GM12878 (cell line): ENCODE data around the gene ZNF804A. TPM values are rescaled to one million over a fixed set of nuclear protein-coding genes. Genes with fewer than 3 reads are reported as not detected.

Experiments
- ATAC-seq: fragments of 200-7000 bp; cut with Tn5 transposase; 3 replicates; pipeline ENCODE4 v1.9.1; 2020; ENCODE audit warnings: mild to moderate bottlenecking, moderate library complexity
- BruUV-seq: library from RNA; stranded (reverse); fragments of 400-500 nt; replicated peaks from 2 replicates; lab custom pipeline; 2021; lab: Mats Ljungman, UMichigan
- CTCF ChIA-PET: fragments of 300-600 bp; sonication (Branson Sonifier 250); formaldehyde crosslinking; extraction: SDS; loops from one replicate; lab custom pipeline; 2021; ENCODE audit warnings: inconsistent platforms; lab: Yijun Ruan, JAX
- POLR2A ChIA-PET: fragments of 350-600 bp; formaldehyde crosslinking; extraction: SDS; loops from one replicate; lab custom pipeline; 2021; ENCODE audit warnings: inconsistent platforms; lab: Charles Lee
- RAD21 ChIA-PET: fragments of 300-600 bp; sonication (Branson Sonifier 250); formaldehyde crosslinking; loops from one replicate; lab custom pipeline; 2023; ENCODE audit warnings: antibody characterized with exemption; ENCODE audit not compliant: unreplicated experiment; lab: Charles Lee
- SMC1A ChIA-PET: fragments of 300-600 bp; sonication (Branson Sonifier 250); formaldehyde crosslinking; loops from one replicate; lab custom pipeline; 2023; ENCODE audit not compliant: unreplicated experiment, uncharacterized antibody; lab: Charles Lee
- DNase-seq: peaks from one replicate; pipeline ENCODE4 v3.0.0-alpha.2; 2011; ENCODE audit warnings: low read depth, low spot score
- FAIRE-seq: peaks from 3 replicates; lab custom pipeline; 2011; peaks lifted over from hg19 to GRCh38; lab: Jason Lieb, UNC
- H2AFZ ChIP-seq: 2 replicates; pipeline ENCODE4 v1.6.0; 2011; ENCODE audit warnings: low read depth, low read length, control low read depth; ENCODE audit not compliant: control insufficient read depth
- H3K27ac ChIP-seq: 2 replicates; pipeline ENCODE4 v1.5.1; 2011; ENCODE audit warnings: control low read depth; ENCODE audit not compliant: control insufficient read depth, insufficient read depth
- H3K27me3 ChIP-seq, 2 experiments: replicated peaks in 1 of 2; 2 replicates each; pipeline versions ENCODE4 v1.6.0 to v1.6.1; 2011; ENCODE audit warnings: low read length in 1 of 2; ENCODE audit not compliant: control insufficient read depth in 2 of 2, insufficient read depth in 2 of 2
- H3K36me3 ChIP-seq, 2 experiments: 2 replicates each; pipeline ENCODE4 v1.5.1; 2011; ENCODE audit warnings: low read length in 1 of 2; ENCODE audit not compliant: control insufficient read depth in 2 of 2, insufficient read depth in 2 of 2
- H3K4me1 ChIP-seq: 2 replicates; pipeline ENCODE4 v1.6.1; 2011; ENCODE audit warnings: mild to moderate bottlenecking, low read length, moderate library complexity, mixed read lengths; ENCODE audit not compliant: control insufficient read depth, insufficient read depth
- H3K4me2 ChIP-seq: 2 replicates; pipeline ENCODE4 v1.6.0; 2011; ENCODE audit warnings: control low read depth; ENCODE audit not compliant: control insufficient read depth, insufficient read depth
- H3K4me3 ChIP-seq: fragments of 200-600 bp; sonication (generic); 2 replicates; pipeline ENCODE4 v1.5.1; 2016
- H3K79me2 ChIP-seq: 2 replicates; pipeline ENCODE4 v1.6.0; 2011; ENCODE audit warnings: low read length; ENCODE audit not compliant: control insufficient read depth, insufficient read depth
- H3K9ac ChIP-seq: 2 replicates; pipeline ENCODE4 v1.8.0; 2011; ENCODE audit warnings: low read length, control low read depth, mixed read lengths; ENCODE audit not compliant: control insufficient read depth, insufficient read depth
- H3K9me3 ChIP-seq: replicated peaks from 3 replicates; pipeline ENCODE4 v1.5.1; 2011; ENCODE audit warnings: mild to moderate bottlenecking, low read length; ENCODE audit not compliant: control insufficient read depth, insufficient read depth
- H4K20me1 ChIP-seq: 2 replicates; pipeline ENCODE4 v1.6.0; 2011; ENCODE audit not compliant: control insufficient read depth, insufficient read depth
- BCL3 ChIP-seq: IDR thresholded peaks from 2 replicates; pipeline ENCODE4 v1.6.1; 2011; ENCODE audit warnings: borderline replicate concordance, low read depth, mild to moderate bottlenecking, moderate library complexity, low read length; ENCODE audit not compliant: insufficient read depth, poor library complexity, severe bottlenecking
- BHLHE40 ChIP-seq, 2 experiments: fragments of 450-650 bp in 1 of 2; IDR thresholded peaks; 2 replicates each; pipeline ENCODE4 v1.6.1; 2011 to 2017; ENCODE audit warnings: low read depth in 2 of 2, borderline replicate concordance in 1 of 2, improper control_type of control experiment in 1 of 2, low read length in 1 of 2, mild to moderate bottlenecking in 1 of 2
- CREM ChIP-seq: IDR thresholded peaks from 2 replicates; pipeline ENCODE4 v1.6.1; 2014; ENCODE audit warnings: antibody characterized with exemption, low read depth
- EED ChIP-seq: sonication (generic); IDR thresholded peaks from 2 replicates; pipeline ENCODE4 v1.6.1; 2016; ENCODE audit warnings: antibody characterized with exemption, low read depth
- ELK1 ChIP-seq: IDR thresholded peaks from 2 replicates; pipeline ENCODE4 v1.6.1; 2012; ENCODE audit warnings: low read depth, low read length, improper control_type of control experiment
- HDAC2 ChIP-seq: fragments of 200-600 bp; sonication (generic); IDR thresholded peaks from 2 replicates; pipeline ENCODE4 v1.6.1; 2017
- HDGF ChIP-seq: fragments of 450-650 bp; IDR thresholded peaks from 2 replicates; pipeline ENCODE4 v1.6.1; 2016; ENCODE audit warnings: antibody characterized with exemption
- LARP7 ChIP-seq: fragments of 450-650 bp; IDR thresholded peaks from 2 replicates; pipeline ENCODE4 v1.6.1; 2017; ENCODE audit warnings: mild to moderate bottlenecking
- MTA3 ChIP-seq: IDR thresholded peaks from 2 replicates; pipeline ENCODE4 v1.6.1; 2012; ENCODE audit warnings: low read length, inconsistent platforms, borderline replicate concordance
- PML ChIP-seq: IDR thresholded peaks from 2 replicates; pipeline ENCODE4 v1.6.1; 2012; ENCODE audit warnings: low read length, inconsistent platforms
- PRDM15 ChIP-seq: fragments of 450-650 bp; formaldehyde crosslinking; IDR thresholded peaks from 2 replicates; pipeline ENCODE4 v1.4.0; 2020; ENCODE audit warnings: mild to moderate bottlenecking, moderate library complexity
- RCOR1 ChIP-seq: conservative IDR thresholded peaks from 2 replicates; pipeline ENCODE4 v1.6.1; 2012; ENCODE audit warnings: low read depth, low read length, improper control_type of control experiment
- SMAD1 ChIP-seq: fragments of 450-650 bp; IDR thresholded peaks from 2 replicates; pipeline ENCODE4 v1.6.1; 2018; ENCODE audit warnings: mild to moderate bottlenecking, low read depth; ENCODE audit not compliant: partially characterized antibody
- YBX1 ChIP-seq: fragments of 450-650 bp; IDR thresholded peaks from 2 replicates; pipeline ENCODE4 v1.6.1; 2016; ENCODE audit warnings: antibody characterized with exemption
- YY1 ChIP-seq: IDR thresholded peaks from 2 replicates; pipeline ENCODE4 v1.6.1; 2011; ENCODE audit warnings: low read depth, mild to moderate bottlenecking, low read length
- ZBED1 ChIP-seq: IDR thresholded peaks from 2 replicates; pipeline ENCODE4 v1.6.1; 2016; ENCODE audit warnings: borderline replicate concordance
- ZBTB4 ChIP-seq: fragments of 450-650 bp; formaldehyde crosslinking; IDR thresholded peaks from 2 replicates; pipeline ENCODE4 v1.4.0; 2022; ENCODE audit warnings: mild to moderate bottlenecking, moderate library complexity
- ZNF217 ChIP-seq: fragments of 450-650 bp; IDR thresholded peaks from 2 replicates; pipeline ENCODE4 v1.6.1; 2017; ENCODE audit warnings: antibody characterized with exemption, mild to moderate bottlenecking
- WGBS: methylation state at CpG from one replicate; pipeline ENCODE4 v1.1.6; 2016; ENCODE audit warnings: low lambda C conversion rate; ENCODE audit not compliant: insufficient replicate concordance, insufficient coverage; ENCODE audit errors: missing lambda C conversion rate; 5-methylcytosine and 5-hydroxymethylcytosine counted together
- in situ Hi-C: fragments of 300-500 bp; cut with MboI; formaldehyde crosslinking; loops from 9 replicates; pipeline ENCODE4 v1.14.3; 2018; ENCODE audit warnings: mixed read lengths
- intact Hi-C: fragments of 100-400 bp; cut with micrococcal nuclease; formaldehyde crosslinking; loops from one replicate; pipeline ENCODE4 v1.14.2; 2022; ENCODE audit not compliant: unreplicated experiment
- polyA plus RNA-seq, 11 experiments: library from polyadenylated mRNA; depleted of rRNA in 4 of 11; unstranded in 6 of 11; stranded (reverse) in 5 of 11; fragments of >200 nt; fragmentation: Nextera tagmentation in 4 of 11; fragmentation: Illumina TruSeq in 1 of 11; extraction: Ambion mirVana in 4 of 11; extraction: Trizol in 1 of 11; gene quantifications; 1 replicate in 1 of 11; 2 replicates in 10 of 11; pipeline versions ENCODE4 v1.2.1 to v1.2.3, GENCODE V29; 2011 to 2016; ENCODE audit warnings: inconsistent platforms in 2 of 11, missing spikeins in 2 of 11, low read depth in 1 of 11
- total RNA-seq, 4 experiments: library from RNA; depleted of rRNA in 3 of 4; stranded (reverse); fragments of >200 nt in 3 of 4; fragmentation: Illumina TruSeq in 1 of 4; extraction: Trizol in 1 of 4; gene quantifications; 2 replicates each; pipeline versions ENCODE4 v1.2.1 to v1.2.3, GENCODE V29; 2013 to 2021

Gene ZNF804A
- total and polyA plus RNA-seq, 10 of the 15 experiments (the other 5 are each of a cell fraction or from before 2014, with no cell fraction given), result 0.19 to 2.3 (median 1.4) TPM

- 33% methylated on average over 3 of the region's 3 CpGs for WGBS
- TF ChIP-seq ELK1, result no peak
- TF ChIP-seq LARP7, result no peak
- no peak for TF ChIP-seq YY1
- no peak for TF ChIP-seq SMAD1
- TF ChIP-seq HDGF, result no peak
- no peak for TF ChIP-seq HDAC2
- TF ChIP-seq RCOR1, result no peak
- TF ChIP-seq BHLHE40 (IDR thresholded peaks at IDR 0.05; ENCODE audit: borderline replicate concordance in 1 of 2, low read depth in 2 of 2, low read length in 1 of 2), result no peak
- no peak for TF ChIP-seq ZNF217
- TF ChIP-seq PRDM15 (CRISPR knock-in tag), result no peak
- TF ChIP-seq EED, result no peak
- TF ChIP-seq CREM, result no peak
- TF ChIP-seq MTA3, result no peak
- no peak for TF ChIP-seq BCL3
- TF ChIP-seq YBX1, result no peak
- TF ChIP-seq ZBED1, result no peak
- TF ChIP-seq PML, result no peak
- TF ChIP-seq ZBTB4 (CRISPR knock-in tag), result no peak
Measured at GRCh38 chr2:184814421-184814820, 216.1 kb downstream of the ZNF804A start.

More at GRCh38 chr2:184814421-184814820, 216.1 kb downstream of the ZNF804A start:
- Histone ChIP-seq H4K20me1 (no peaks in the 10 kb centered on the region), H3K4me1 (no peaks in the 10 kb centered on the region), H3K79me2 (no peaks in the 10 kb centered on the region), H3K27ac (no peak overlapping the region), H3K4me2 (no peak overlapping the region), H2AFZ (no peak overlapping the region), H3K9ac (no peak overlapping the region), H3K4me3 (no peak overlapping the region), H3K9me3 (no peaks in the 10 kb centered on the region), H3K27me3 (no peaks in the 10 kb centered on the region), H3K36me3 (no peaks in the 10 kb centered on the region)
- no TSS peak for BruUV-seq
- ChIA-PET POLR2A (no interaction called here), CTCF (no interaction called here), SMC1A (interaction anchor here (0.6 kb wide), 1 partner anchor 192 kb away, joined by 3 read pairs; no protein-coding TSS in a partner anchor), RAD21 (no interaction called here)
- in situ Hi-C loops, result no loop called here
- FAIRE-seq (no peak), DNase-seq (no peak), ATAC-seq (no peak)
- intact Hi-C loops, result no loop called here
